GM21717 (cell line): ENCODE measurements around the gene MMP11.
"Not testable (repeated sequence)": the region's sequence is repeated elsewhere in the genome, so short reads cannot be mapped to it uniquely, and the experiment has no call there.

Experiments used
- ATAC-seq: cut with Tn5 transposase; IDR thresholded peaks from one replicate; pipeline ENCODE4 v1.9.1; 2021; ENCODE audit warnings: mild to moderate bottlenecking, moderate library complexity; ENCODE audit not compliant: unreplicated experiment

Gene MMP11

GRCh38 chr22:23772649-23773473 is at the start of gene MMP11:
Gene MMP11 (plus strand): TSS chr22:23772849. CDS start chr22:23772871, 22 bp downstream.
- no peak for ATAC-seq

- ATAC-seq = not testable (repeated sequence)
These were observed 44.5 kb upstream of the MMP11 start for GRCh38 chr22:23728108-23728507.

GRCh38 chr22:23737696-23738095 is 35.0 kb upstream of the MMP11 start:
- no peak for ATAC-seq

- no peak for ATAC-seq
These were observed 30.0 kb upstream of the MMP11 start for GRCh38 chr22:23742505-23743264.

- no peak for ATAC-seq
These were observed 29.3 kb upstream of the MMP11 start for GRCh38 chr22:23743303-23743705.

GRCh38 chr22:23744001-23744400 is 28.6 kb upstream of the MMP11 start:
- ATAC-seq = no peak

- no peak for ATAC-seq
These were observed 28.2 kb upstream of the MMP11 start for GRCh38 chr22:23744485-23744884.

GRCh38 chr22:23745791-23746190 is 26.9 kb upstream of the MMP11 start:
- no peak for ATAC-seq

GRCh38 chr22:23749841-23750301 is 22.8 kb upstream of the MMP11 start:
- ATAC-seq = no peak

- no peak for ATAC-seq
These were observed 22.3 kb upstream of the MMP11 start for GRCh38 chr22:23750367-23750713.

- peak; percentile 57 for ATAC-seq
These were observed 21.8 kb upstream of the MMP11 start, which contains the start of gene ZNF70 for GRCh38 chr22:23750714-23751440. Gene ZNF70 (minus strand): TSS chr22:23751112. CDS start chr22:23745140, 5,972 bp downstream.

- ATAC-seq = peak; percentile 16
These were observed 21.1 kb upstream of the MMP11 start for GRCh38 chr22:23751441-23751996.

GRCh38 chr22:23752090-23752691 is 20.5 kb upstream of the MMP11 start:
- ATAC-seq = no peak

GRCh38 chr22:23752750-23753149 is 19.9 kb upstream of the MMP11 start:
- no peak for ATAC-seq

GRCh38 chr22:23753385-23753784 is 19.3 kb upstream of the MMP11 start:
- ATAC-seq = no peak

- ATAC-seq = no peak
These were observed 18.3 kb upstream of the MMP11 start, which contains the start of gene VPREB3 for GRCh38 chr22:23754220-23754919. Gene VPREB3 (minus strand): TSS chr22:23754425. CDS start chr22:23754363, 62 bp downstream.

GRCh38 chr22:23754980-23755636 is 17.5 kb upstream of the MMP11 start:
- ATAC-seq = no peak

- ATAC-seq = no peak
These were observed 16.9 kb upstream of the MMP11 start for GRCh38 chr22:23755711-23756110.

GRCh38 chr22:23756891-23757290 is 15.8 kb upstream of the MMP11 start:
- ATAC-seq = no peak
